Heart left ventricle (tissue), 16 donors: ENCODE measurements around the gene HOXA3. TPM values are rescaled to one million over a fixed set of nuclear protein-coding genes. Genes with fewer than 3 reads are reported as not detected.
A peak's percentile ranks its signal among the peaks of the same experiment; 100 is the strongest.

Source experiments
- ATAC-seq, 4 donors: fragments of 200-7000 bp; cut with Tn5 transposase; one replicate each; pipeline ENCODE4 v1.9.1; 2020 to 2022; ENCODE audit warnings: moderate library complexity in 4 of 4, mild to moderate bottlenecking in 3 of 4, moderate number of reproducible peaks in 1 of 4
- DNase-seq, 5 donors: peaks; one replicate each; pipeline ENCODE4 v3.0.0-alpha.2; 2020
- H3K27ac ChIP-seq, 12 donors: fragments of 200-600 bp; sonication (generic) in 4 of 12; one replicate each; pipeline versions ENCODE4 v1.5.0 to v1.8.0; 2016 to 2022; ENCODE audit warnings: mild to moderate bottlenecking in 2 of 12
- H3K27me3 ChIP-seq, 9 donors: fragments of 200-600 bp; sonication (generic) in 2 of 9; one replicate each; pipeline versions ENCODE4 v1.5.1 to v1.8.0; 2016 to 2022; ENCODE audit warnings: mild to moderate bottlenecking in 3 of 9
- H3K36me3 ChIP-seq, 9 donors: fragments of 200-600 bp; sonication (generic) in 2 of 9; one replicate each; pipeline versions ENCODE4 v1.5.0 to v1.8.0; 2018 to 2022; ENCODE audit warnings: mild to moderate bottlenecking in 2 of 9
- H3K4me1 ChIP-seq, 12 donors: fragments of 200-600 bp; sonication (generic) in 4 of 12; one replicate each; pipeline versions ENCODE4 v1.5.0 to v1.8.0; 2016 to 2022; ENCODE audit warnings: mild to moderate bottlenecking in 3 of 12
- H3K4me3 ChIP-seq, 12 donors: fragments of 200-600 bp; sonication (generic) in 4 of 12; one replicate each; pipeline versions ENCODE4 v1.5.0 to v1.8.0; 2017 to 2022; ENCODE audit warnings: mild to moderate bottlenecking in 9 of 12, moderate library complexity in 4 of 12
- H3K9me3 ChIP-seq, 12 donors: fragments of 200-600 bp; sonication (generic) in 4 of 12; one replicate each; pipeline versions ENCODE4 v1.5.0 to v1.8.0; 2016 to 2022; ENCODE audit warnings: mild to moderate bottlenecking in 1 of 12
- CTCF ChIP-seq, 12 donors: fragments of 200-600 bp; sonication (generic) in 4 of 12; IDR thresholded peaks; one replicate each; pipeline versions ENCODE4 v1.5.0 to v1.8.0; 2018 to 2022; ENCODE audit warnings: antibody characterized with exemption in 12 of 12, mild to moderate bottlenecking in 5 of 12
- POLR2A ChIP-seq, 2 donors: fragments of 450-650 bp; IDR thresholded peaks; one replicate each; pipeline ENCODE4 v1.6.1; 2017; ENCODE audit warnings: antibody characterized with exemption in 2 of 2, mild to moderate bottlenecking in 2 of 2, moderate library complexity in 2 of 2
- WGBS, 4 donors: extraction: QIAGEN DNeasy Blood & Tissue Kit in 2 of 4; methylation state at CpG; one replicate each; pipeline versions ENCODE4 v1.1.5 to v1.1.7; 2013 to 2018; 5-methylcytosine and 5-hydroxymethylcytosine counted together
- intact Hi-C, 10 donors: fragments of 100-400 bp; cut with DNase I; formaldehyde crosslinking; loops; one replicate each; pipeline versions ENCODE4 v1.11.1 to v1.14.2; 2022
- polyA plus RNA-seq, 2 donors: library from polyadenylated mRNA; stranded (reverse); fragments of 200-250 nt; gene quantifications; one replicate each; pipeline ENCODE4 v1.2.3, GENCODE V29; 2013
- total RNA-seq, 9 donors: library from RNA; depleted of rRNA in 2 of 9; stranded (reverse); fragments of >200 nt in 2 of 9; fragmentation: NEBNext Ultra II Directional in 3 of 9; extraction: Animal tissue kit (Norgen Biotek cat#: 25700) in 3 of 9; gene quantifications; one replicate each; pipeline versions ENCODE4 v1.1.0 to v1.2.4, GENCODE V29; 2016 to 2023
- donor health status: ischemic (EF 13 %, LVEDD 7.1; RV severe dilation, severe dysfunction).
- donor health status: healthy with polysubstance abuse.
- donor health status: DM: no; HTN: yes; CAD: no.
- donor health status: DM: no; HTN: no; CAD: no.
- donor health status: ischemic (EF 25% LVEDD 6.9; RV normal size, moderate dysfunction).
- donor health status: ischemic (EF 25% LVEDD 5.7; RV mildly dilated, moderate dysfunction).
- donor health status: healthy.
- donor health status: DM: yes; HTN: yes; CAD: no.
- donor health status: ischemic (EF 35%, LVEDD 5.7; RV mildly dilated, moderate dysfunction).
- donor health status: nonischemic (EF 11% LVEDD 7.7; RV severe dilation, severe dysfunction).
- donor health status: DM: yes; HTN: yes; CAD: no.
- donor health status: PGD.
- donor health status: ischemic (EF 29% LVEDD 5.4; RV normal size, mild dysfunction).
- donor health status: nonischemic (EF 23%, LVEDD 6.1; RV moderate dilation, normal function).

The HOXA3 gene
- total and polyA plus RNA-seq, 11 donors: 0.07 to 3.1 (median 0.64) TPM; not detected in 2

GRCh38 chr7:27156508-27156898, 4.1 kb upstream of the HOXA3 start, which contains the start of gene HOXA7:
HOXA7 (minus strand) TSS chr7:27156675; CDS start chr7:27156545, 130 bp downstream.
- Histone ChIP-seq H3K27me3 (peaks cover 88 to 100% (median 98%) of the 10 kb centered on the region in 9 donors), H3K9me3 (no peaks in the 10 kb centered on the region), H3K4me1 (peaks cover 3 to 63% (median 22%) of the 10 kb centered on the region in 12 donors), H3K4me3 (peak within 1 kb of the TSS in 8 of 12 donors; percentile 9 to 40 (median 18)), H3K27ac (peak within 1 kb of the TSS in 1 of 12 donors; percentile 79), H3K36me3 (no peaks in the 10 kb centered on the region)
- intact Hi-C loops: loop anchor here in 5 of 10 donors (10.0 kb wide), 3 partner anchors 1072 to 1292 kb away; no protein-coding TSS in a partner anchor
- TF ChIP-seq CTCF (IDR thresholded peaks at IDR 0.05) (no peak), POLR2A (IDR thresholded peaks at IDR 0.05) (no peak)
- 1 to 3% (median 3%) methylated on average over 26 to 33 of the region's 33 CpGs for WGBS, 4 donors
- no peak for ATAC-seq
- peak in 1 of 5 donors; percentile 39 for DNase-seq

- peak in 2 of 5 donors; percentile 24 to 56 for DNase-seq
- no peak for ATAC-seq
- Histone ChIP-seq H3K4me1 (peaks cover 3 to 63% (median 21%) of the 10 kb centered on the region in 12 donors), H3K27me3 (peaks cover 93 to 100% (median 98%) of the 10 kb centered on the region in 9 donors), H3K4me3 (peak overlapping the region in 8 of 12 donors; percentile 9 to 40 (median 18)), H3K27ac (peak overlapping the region in 1 of 12 donors; percentile 79), H3K9me3 (no peaks in the 10 kb centered on the region), H3K36me3 (no peaks in the 10 kb centered on the region)
- 2 to 6% (median 5%) methylated on average over 50 to 63 of the region's 63 CpGs for WGBS, 4 donors
- intact Hi-C loops: loop anchor here in 5 of 10 donors (10.0 kb wide), 3 partner anchors 1071 to 1291 kb away; no protein-coding TSS in a partner anchor
- TF ChIP-seq POLR2A (IDR thresholded peaks at IDR 0.05) (no peak), CTCF (IDR thresholded peaks at IDR 0.05) (no peak)
Measured at GRCh38 chr7:27155816-27156507, 3.6 kb upstream of the HOXA3 start.

- Histone ChIP-seq H3K27me3 (peaks cover 91 to 100% (median 99%) of the 10 kb centered on the region in 9 donors), H3K27ac (peak overlapping the region in 1 of 12 donors; percentile 79), H3K4me3 (peak overlapping the region in 2 of 12 donors; percentile 15 to 40), H3K9me3 (no peaks in the 10 kb centered on the region), H3K36me3 (no peaks in the 10 kb centered on the region), H3K4me1 (peaks cover 3 to 63% (median 21%) of the 10 kb centered on the region in 12 donors)
- DNase-seq: peak in 2 of 5 donors; percentile 10 to 44
- no peak for ATAC-seq
- no peak for TF ChIP-seq CTCF (IDR thresholded peaks at IDR 0.05)
- TF ChIP-seq POLR2A (IDR thresholded peaks at IDR 0.05): no peak
- 5 to 7% (median 7%) methylated on average over 47 to 48 of the region's 48 CpGs for WGBS, 4 donors
- intact Hi-C loops: loop anchor here in 5 of 10 donors (10.0 kb wide), 3 partner anchors 1070 to 1290 kb away; no protein-coding TSS in a partner anchor
Measured at GRCh38 chr7:27154901-27155815, 2.8 kb upstream of the HOXA3 start.
